Pericardium fibroblast (primary cell): ENCODE data around the gene HIVEP3. TPM values are rescaled to one million over a fixed set of nuclear protein-coding genes. Genes with fewer than 3 reads are reported as not detected.

ENCODE experiments used
- total RNA-seq: library from RNA; depleted of rRNA; stranded (reverse); fragments of >200 nt; gene quantifications from 2 replicates; pipeline ENCODE4 v1.2.3, GENCODE V29; 2015

HIVEP3 gene
- total RNA-seq, result 0.93 and 2.2 TPM in 2 replicates

GRCh38 chr1:41918450-41919043 is at the start of gene HIVEP3:
TSS of gene HIVEP3 (minus strand) at chr1:41918922.

GRCh38 chr1:41484402-41485241 is 434.1 kb downstream of the HIVEP3 start, which contains the start of gene EDN2:
TSS of gene EDN2 (minus strand) at chr1:41484683. CDS start at chr1:41484601, 82 bp downstream.

Other genes with a start within 250 kb of the HIVEP3 start
- gene GUCA2B, start 234.5 kb upstream of the HIVEP3 start, total RNA-seq, result not detected in 2 replicates
- gene GUCA2A, start 245.8 kb upstream of the HIVEP3 start, total RNA-seq, result not detected in 2 replicates